HUES6 (cell line): ENCODE results near the gene SGF29.
"Not testable (repeated sequence)": the region's sequence is repeated elsewhere in the genome, so short reads cannot be mapped to it uniquely, and the experiment has no call there.

ENCODE experiments used
- H3K27ac ChIP-seq: 2 replicates; pipeline ENCODE4 v1.7.0; 2013; ENCODE audit warnings: low read depth, mild to moderate bottlenecking, low read length, inconsistent platforms
- H3K27me3 ChIP-seq: 2 replicates; pipeline ENCODE4 v1.6.1; 2013; ENCODE audit warnings: low read length; ENCODE audit not compliant: control insufficient read depth, insufficient read depth
- H3K36me3 ChIP-seq: 2 replicates; pipeline ENCODE4 v1.6.1; 2013; ENCODE audit warnings: low read length; ENCODE audit not compliant: control insufficient read depth, insufficient read depth
- H3K4me1 ChIP-seq: 2 replicates; pipeline ENCODE4 v1.6.1; 2013; ENCODE audit warnings: low read length; ENCODE audit not compliant: control insufficient read depth, insufficient read depth
- H3K4me3 ChIP-seq: 2 replicates; pipeline ENCODE4 v1.5.1; 2013; ENCODE audit warnings: low read depth, low read length
- H3K9ac ChIP-seq: one replicate; pipeline ENCODE4 v1.6.1; 2013; ENCODE audit warnings: mild to moderate bottlenecking, low read length
- H3K9me3 ChIP-seq: 2 replicates; pipeline ENCODE4 v1.6.1; 2013; ENCODE audit warnings: low read depth, low read length; ENCODE audit not compliant: control insufficient read depth, insufficient read depth

The SGF29 gene

GRCh38 chr16:28617874-28618273, 64.2 kb downstream of the SGF29 start:
- H3K27me3 ChIP-seq = no peaks in the 10 kb centered on the region
- peaks cover 11% of the 10 kb centered on the region for H3K4me1 ChIP-seq
- H3K9ac ChIP-seq = no peak overlapping the region
- H3K9me3 ChIP-seq = no peaks in the 10 kb centered on the region
- peak overlapping the region; percentile 19; the same call in 1 of the 2 replicates for H3K27ac ChIP-seq
- H3K36me3 ChIP-seq = no peaks in the 10 kb centered on the region
- no peak overlapping the region for H3K4me3 ChIP-seq

GRCh38 chr16:28620316-28620715, 66.6 kb downstream of the SGF29 start:
- H3K9me3 ChIP-seq, H3K27ac ChIP-seq, H3K4me3 ChIP-seq, H3K36me3 ChIP-seq, H3K9ac ChIP-seq, H3K27me3 ChIP-seq: not testable (repeated sequence)
- H3K4me1 ChIP-seq = peaks cover 11% of the 10 kb centered on the region

- Histone ChIP-seq H3K4me1 (peaks cover 11% of the 10 kb centered on the region), H3K9ac (no peak overlapping the region), H3K9me3 (no peaks in the 10 kb centered on the region), H3K4me3 (no peak overlapping the region), H3K27ac (no peak overlapping the region), H3K36me3 (no peaks in the 10 kb centered on the region), H3K27me3 (no peaks in the 10 kb centered on the region)
Observed at GRCh38 chr16:28621481-28622155, 67.9 kb downstream of the SGF29 start.

- not testable (repeated sequence) for H3K9me3 ChIP-seq, H3K36me3 ChIP-seq, H3K4me3 ChIP-seq, H3K9ac ChIP-seq, H3K4me1 ChIP-seq, H3K27ac ChIP-seq, H3K27me3 ChIP-seq
Observed at GRCh38 chr16:28622532-28623171, 68.9 kb downstream of the SGF29 start.

GRCh38 chr16:28623172-28623711, 69.5 kb downstream of the SGF29 start:
- no peaks in the 10 kb centered on the region for H3K4me1 ChIP-seq
- no peaks in the 10 kb centered on the region for H3K27me3 ChIP-seq
- no peaks in the 10 kb centered on the region for H3K9me3 ChIP-seq
- no peaks in the 10 kb centered on the region for H3K36me3 ChIP-seq
- no peak overlapping the region for H3K27ac ChIP-seq
- no peak overlapping the region for H3K9ac ChIP-seq
- H3K4me3 ChIP-seq = peak overlapping the region; percentile 16; the same call in 1 of the 2 replicates

- H3K9ac ChIP-seq, H3K4me1 ChIP-seq, H3K27me3 ChIP-seq, H3K36me3 ChIP-seq, H3K4me3 ChIP-seq, H3K9me3 ChIP-seq, H3K27ac ChIP-seq: not testable (repeated sequence)
Observed at GRCh38 chr16:28630905-28631304, 77.2 kb downstream of the SGF29 start.

- not testable (repeated sequence) for H3K9me3 ChIP-seq, H3K27me3 ChIP-seq, H3K36me3 ChIP-seq, H3K9ac ChIP-seq, H3K27ac ChIP-seq, H3K4me3 ChIP-seq, H3K4me1 ChIP-seq
Observed at GRCh38 chr16:28636093-28636823, 82.5 kb downstream of the SGF29 start.

- not testable (repeated sequence) for H3K27me3 ChIP-seq, H3K9ac ChIP-seq, H3K27ac ChIP-seq, H3K36me3 ChIP-seq, H3K4me1 ChIP-seq, H3K4me3 ChIP-seq, H3K9me3 ChIP-seq
Observed at GRCh38 chr16:28637765-28638164, 84.0 kb downstream of the SGF29 start, which contains the start of gene NPIPB8. TSS of gene NPIPB8 (plus strand) at chr16:28638065. CDS start at chr16:28638361, 296 bp downstream.

GRCh38 chr16:28638359-28638758, 84.6 kb downstream of the SGF29 start:
- not testable (repeated sequence) for H3K27me3 ChIP-seq, H3K9me3 ChIP-seq, H3K36me3 ChIP-seq, H3K27ac ChIP-seq, H3K4me1 ChIP-seq, H3K9ac ChIP-seq, H3K4me3 ChIP-seq

GRCh38 chr16:28639959-28640358, 86.2 kb downstream of the SGF29 start:
- H3K4me1 ChIP-seq, H3K4me3 ChIP-seq, H3K27ac ChIP-seq, H3K27me3 ChIP-seq, H3K36me3 ChIP-seq, H3K9ac ChIP-seq, H3K9me3 ChIP-seq: not testable (repeated sequence)
